ENCODE data around the gene MGAT5B. TPM values are rescaled to one million over a fixed set of nuclear protein-coding genes. Genes with fewer than 3 reads are reported as not detected.

Gene MGAT5B
- total and polyA plus RNA-seq, 10 donors, result 0.02 to 2.0 (median 0.75) TPM

DNA sequence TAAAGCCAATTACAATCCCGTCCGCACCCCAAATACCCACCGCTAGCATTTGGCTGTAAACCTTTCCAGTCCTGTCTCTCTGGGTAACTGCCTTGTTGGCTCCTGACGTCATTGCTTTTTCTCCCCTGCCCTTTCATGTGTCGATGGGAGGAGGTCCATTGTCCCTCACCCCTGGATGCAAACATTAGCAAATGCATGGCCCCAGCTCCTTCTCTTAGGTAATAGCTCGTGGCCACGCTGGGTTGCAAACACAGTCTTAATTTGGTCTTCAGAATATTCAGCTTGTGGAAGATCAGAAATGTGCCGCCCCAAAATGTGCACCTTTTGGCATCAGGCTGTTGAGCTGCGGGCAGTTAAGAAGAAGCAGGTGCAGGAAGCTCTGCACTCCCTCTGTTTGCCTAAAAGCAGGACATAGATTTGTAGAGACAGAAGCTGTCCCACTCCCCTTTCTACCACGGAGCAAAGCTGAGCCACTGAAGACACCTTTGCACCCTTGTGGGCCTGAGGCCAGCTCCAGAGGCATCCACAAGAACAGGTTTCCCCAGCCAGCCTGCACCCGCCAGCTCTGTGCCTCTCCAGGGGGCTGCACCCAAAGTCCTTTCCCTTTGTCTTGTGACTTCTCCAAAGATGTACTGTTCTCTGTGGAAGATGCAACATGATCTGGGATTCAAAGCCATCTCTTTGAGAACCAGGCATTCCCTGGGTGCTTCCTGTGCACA is 127.3 kb downstream of the MGAT5B start:
- H3K36me3 ChIP-seq, result no peaks in the 10 kb centered on the region
- intact Hi-C loops (cut with DNase I; ENCODE audit: low total_unique reads), result no loop called here
- no peak for DNase-seq
- no peak overlapping the region for H3K4me3 ChIP-seq
- peak overlapping the region in 1 of 8 donors; percentile 1 for H3K27ac ChIP-seq
- WGBS, 5 donors, result 62 to 76% (median 66%) methylated on average over 11 of the region's 11 CpGs
- TF ChIP-seq POLR2AphosphoS5 (IDR thresholded peaks at IDR 0.05) (no peak), POLR2A (IDR thresholded peaks at IDR 0.05) (no peak)
- TF ChIP-seq, protein P1, sequence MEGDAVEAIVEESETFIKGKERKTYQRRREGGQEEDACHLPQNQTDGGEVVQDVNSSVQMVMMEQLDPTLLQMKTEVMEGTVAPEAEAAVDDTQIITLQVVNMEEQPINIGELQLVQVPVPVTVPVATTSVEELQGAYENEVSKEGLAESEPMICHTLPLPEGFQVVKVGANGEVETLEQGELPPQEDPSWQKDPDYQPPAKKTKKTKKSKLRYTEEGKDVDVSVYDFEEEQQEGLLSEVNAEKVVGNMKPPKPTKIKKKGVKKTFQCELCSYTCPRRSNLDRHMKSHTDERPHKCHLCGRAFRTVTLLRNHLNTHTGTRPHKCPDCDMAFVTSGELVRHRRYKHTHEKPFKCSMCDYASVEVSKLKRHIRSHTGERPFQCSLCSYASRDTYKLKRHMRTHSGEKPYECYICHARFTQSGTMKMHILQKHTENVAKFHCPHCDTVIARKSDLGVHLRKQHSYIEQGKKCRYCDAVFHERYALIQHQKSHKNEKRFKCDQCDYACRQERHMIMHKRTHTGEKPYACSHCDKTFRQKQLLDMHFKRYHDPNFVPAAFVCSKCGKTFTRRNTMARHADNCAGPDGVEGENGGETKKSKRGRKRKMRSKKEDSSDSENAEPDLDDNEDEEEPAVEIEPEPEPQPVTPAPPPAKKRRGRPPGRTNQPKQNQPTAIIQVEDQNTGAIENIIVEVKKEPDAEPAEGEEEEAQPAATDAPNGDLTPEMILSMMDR (IDR thresholded peaks at IDR 0.05 in 8 of 11, conservative IDR thresholded peaks at IDR 0.05 in 3 of 11), result no peak
- peaks cover 0 to 40% (median 23%) of the 10 kb centered on the region in 6 donors for H3K4me1 ChIP-seq
- no peaks in the 10 kb centered on the region for H3K9me3 ChIP-seq
- H3K27me3 ChIP-seq (replicated peaks in 1 of 7), result peaks cover 0 to 25% (median 0%) of the 10 kb centered on the region in 7 donors

DNA sequence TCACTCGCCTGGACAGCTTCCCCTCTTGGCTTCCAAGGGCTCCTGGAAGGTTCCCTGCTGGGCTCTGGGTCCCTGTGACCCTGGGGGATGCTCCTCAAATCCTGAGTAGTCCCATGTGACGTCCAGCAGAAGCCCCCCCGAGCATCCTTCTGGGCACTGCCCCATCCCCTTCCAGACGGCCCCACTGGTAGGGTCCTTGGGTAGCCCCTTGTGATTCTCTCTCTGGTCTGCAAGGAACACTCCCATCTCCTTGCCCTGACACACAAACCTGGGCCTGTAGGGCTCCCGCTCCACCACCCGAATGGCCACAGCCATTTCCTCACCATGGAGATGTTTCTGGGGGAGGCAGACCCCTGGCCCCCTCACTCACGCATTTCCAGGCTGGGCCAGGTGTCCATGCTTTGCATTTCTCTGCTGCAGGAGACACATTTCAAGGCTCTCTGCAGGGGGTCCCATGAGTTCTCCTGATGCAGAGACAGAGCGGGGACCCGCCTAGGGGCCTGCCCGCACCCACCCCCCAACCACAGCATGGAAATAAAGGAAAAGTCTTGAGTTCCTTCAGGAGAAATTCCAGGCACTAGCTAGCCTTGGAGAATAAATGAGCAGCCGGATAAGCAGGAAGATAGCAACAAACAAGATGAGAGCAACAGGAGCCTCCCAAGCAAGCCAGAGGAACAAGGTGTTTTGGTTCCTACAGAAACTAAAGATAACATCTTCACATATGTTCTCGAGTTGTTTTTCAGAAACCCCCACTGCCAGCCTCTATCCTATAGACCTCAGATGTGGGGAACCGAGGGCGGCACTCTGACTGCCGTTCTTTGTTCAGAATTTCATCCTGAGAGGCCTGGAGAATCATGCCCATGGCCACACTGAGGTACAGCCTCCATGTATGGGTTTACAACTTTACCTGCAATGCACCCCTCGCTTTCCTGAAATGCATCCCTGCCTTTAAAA is 128.8 kb downstream of the MGAT5B start:
- Histone ChIP-seq H3K27me3 (replicated peaks in 1 of 7) (peaks cover 0 to 25% (median 0%) of the 10 kb centered on the region in 7 donors), H3K9me3 (no peaks in the 10 kb centered on the region), H3K4me3 (no peak overlapping the region), H3K4me1 (peaks cover 0 to 40% (median 23%) of the 10 kb centered on the region in 6 donors), H3K36me3 (no peaks in the 10 kb centered on the region), H3K27ac (peak overlapping the region in 3 of 8 donors; percentile 62 to 81 (median 66))
- TF ChIP-seq POLR2AphosphoS5 (IDR thresholded peaks at IDR 0.05) (no peak), POLR2A (IDR thresholded peaks at IDR 0.05) (no peak)
- TF ChIP-seq, protein P1 (IDR thresholded peaks at IDR 0.05 in 8 of 11, conservative IDR thresholded peaks at IDR 0.05 in 3 of 11), result no peak
- intact Hi-C loops (cut with DNase I; ENCODE audit: low total_unique reads), result no loop called here
- no peak for DNase-seq
- 75 to 81% (median 80%) methylated on average over 13 to 16 of the region's 16 CpGs for WGBS, 5 donors

DNA sequence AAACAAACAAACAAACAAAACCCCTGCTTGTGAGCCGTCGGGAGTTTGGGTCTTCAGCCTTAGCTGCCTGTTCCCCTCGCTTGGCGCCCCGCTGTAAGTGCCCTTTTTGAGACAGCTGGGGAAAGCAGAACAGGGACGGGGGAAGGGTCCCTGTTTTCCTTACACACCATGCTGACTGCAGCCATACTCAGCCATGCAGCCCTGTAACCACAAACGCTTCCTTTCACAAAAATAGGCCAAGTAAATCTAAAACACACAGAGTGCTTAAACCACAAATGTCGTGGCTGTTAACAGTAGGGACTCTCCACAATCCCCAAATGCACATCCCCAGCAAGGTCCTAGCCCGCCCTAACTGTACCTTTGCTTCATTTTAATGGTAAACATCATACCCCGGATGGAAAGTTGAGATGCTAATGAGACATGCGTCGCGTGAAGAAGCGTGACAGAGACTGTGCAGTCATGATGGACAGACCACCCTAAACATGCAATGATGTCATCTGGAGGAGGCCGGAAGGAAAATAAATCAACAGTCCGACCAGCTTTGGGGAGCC is 129.9 kb downstream of the MGAT5B start:
- Histone ChIP-seq H3K36me3 (no peaks in the 10 kb centered on the region), H3K9me3 (no peaks in the 10 kb centered on the region), H3K27me3 (replicated peaks in 1 of 7) (peaks cover 0 to 29% (median 0%) of the 10 kb centered on the region in 7 donors), H3K4me3 (peak overlapping the region in 1 of 8 donors; percentile 32), H3K27ac (peak overlapping the region; percentile 0 to 81 (median 58)), H3K4me1 (peaks cover 0 to 40% (median 23%) of the 10 kb centered on the region in 6 donors)
- no peak for DNase-seq
- intact Hi-C loops (cut with DNase I; ENCODE audit: low total_unique reads), result no loop called here
- 11 to 37% (median 24%) methylated on average over 16 of the region's 16 CpGs for WGBS, 5 donors
- TF ChIP-seq POLR2A (IDR thresholded peaks at IDR 0.05) (no peak), POLR2AphosphoS5 (IDR thresholded peaks at IDR 0.05) (peak in 1 of 3 donors; percentile 45)

DNA sequence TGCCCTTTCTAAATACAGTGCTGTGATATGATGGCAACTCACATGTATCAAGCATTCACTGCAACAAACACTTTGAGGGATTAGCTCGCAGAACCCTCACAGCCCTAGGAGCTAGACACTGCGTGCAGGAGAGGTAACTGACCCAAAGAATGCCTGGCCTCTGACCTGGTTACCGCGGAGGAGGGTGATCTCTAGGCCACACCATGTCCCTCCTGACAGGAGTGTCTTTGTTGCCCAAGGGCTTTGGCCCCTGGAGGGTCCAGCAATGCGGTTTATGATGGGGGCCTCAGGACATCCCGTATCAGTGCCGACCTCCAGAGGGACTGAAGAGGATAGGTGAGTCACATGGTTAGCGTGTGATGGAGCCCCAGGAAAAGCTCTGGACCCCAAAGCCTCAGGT is 130.6 kb downstream of the MGAT5B start:
- Histone ChIP-seq H3K9me3 (no peaks in the 10 kb centered on the region), H3K27me3 (replicated peaks in 1 of 7) (peaks cover 0 to 29% (median 0%) of the 10 kb centered on the region in 7 donors), H3K4me3 (peak overlapping the region in 1 of 8 donors; percentile 32), H3K27ac (peak overlapping the region; percentile 4 to 81 (median 58)), H3K36me3 (no peaks in the 10 kb centered on the region), H3K4me1 (peaks cover 0 to 38% (median 23%) of the 10 kb centered on the region in 6 donors)
- WGBS, 5 donors, result 81 to 93% (median 84%) methylated on average over 5 to 8 of the region's 8 CpGs
- intact Hi-C loops (cut with DNase I; ENCODE audit: low total_unique reads), result no loop called here
- DNase-seq, result no peak
- TF ChIP-seq POLR2AphosphoS5 (IDR thresholded peaks at IDR 0.05) (no peak), POLR2A (IDR thresholded peaks at IDR 0.05) (no peak)
- TF ChIP-seq, protein P1 (IDR thresholded peaks at IDR 0.05 in 8 of 11, conservative IDR thresholded peaks at IDR 0.05 in 3 of 11), result no peak
